HUES64 (cell line): ENCODE results near the gene TBC1D16.

Source experiments
- H3K27ac ChIP-seq: 2 replicates; pipeline ENCODE4 v1.7.0; 2013; ENCODE audit warnings: low read depth, low read length, inconsistent platforms
- H3K27me3 ChIP-seq: 2 replicates; pipeline ENCODE4 v1.6.1; 2013; ENCODE audit warnings: mild to moderate bottlenecking, low read length; ENCODE audit not compliant: insufficient read depth
- H3K36me3 ChIP-seq: 2 replicates; pipeline ENCODE4 v1.6.1; 2013; ENCODE audit warnings: mild to moderate bottlenecking, low read length; ENCODE audit not compliant: insufficient read depth
- H3K4me1 ChIP-seq: 2 replicates; pipeline ENCODE4 v1.6.1; 2013; ENCODE audit warnings: mild to moderate bottlenecking, low read length, moderate library complexity; ENCODE audit not compliant: insufficient read depth
- H3K4me3 ChIP-seq: 2 replicates; pipeline ENCODE4 v1.5.1; 2013; ENCODE audit warnings: mild to moderate bottlenecking, low read length, moderate library complexity
- H3K9ac ChIP-seq: 2 replicates; pipeline ENCODE4 v1.6.1; 2013; ENCODE audit warnings: mild to moderate bottlenecking, low read depth, low read length
- H3K9me3 ChIP-seq: 2 replicates; pipeline ENCODE4 v1.6.1; 2013; ENCODE audit warnings: low read depth, low read length; ENCODE audit not compliant: insufficient read depth
- WGBS: fragments of 150-250, 120-280 bp; methylation state at CpG from one replicate; pipeline ENCODE4 v1.1.7; 2013; ENCODE audit warnings: missing lambda C conversion rate; 5-methylcytosine and 5-hydroxymethylcytosine counted together

The TBC1D16 gene

DNA sequence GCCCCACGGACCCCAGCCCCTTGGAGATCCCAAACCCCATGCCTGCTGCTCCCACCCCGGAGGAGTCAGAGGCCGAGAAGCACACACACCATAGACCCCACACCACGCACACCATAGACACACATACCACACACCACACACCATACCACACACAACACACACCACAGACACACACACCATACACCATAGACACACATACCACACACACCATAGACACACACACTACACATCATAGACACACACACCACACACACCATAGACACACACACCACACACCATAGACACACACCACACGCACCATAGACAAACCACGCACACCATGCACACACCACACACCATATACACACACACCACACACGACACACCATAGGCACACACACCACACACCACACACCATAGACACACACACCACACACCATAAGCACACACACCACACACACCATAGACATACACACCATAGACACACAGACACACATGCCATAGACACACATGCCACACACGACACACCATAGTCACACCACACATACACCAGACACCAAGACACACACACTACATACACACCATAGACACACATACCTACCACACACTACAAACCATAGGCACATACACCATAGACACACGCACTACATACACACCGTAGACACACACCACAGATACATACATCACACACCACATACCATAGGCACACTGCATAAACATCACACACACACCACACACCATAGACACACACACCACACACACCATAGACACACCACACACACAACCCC, 11.3 kb downstream of the TBC1D16 start:
- no peak overlapping the region for H3K27ac ChIP-seq
- no peaks in the 10 kb centered on the region for H3K36me3 ChIP-seq
- WGBS = 62% methylated on average over 10 of the region's 10 CpGs
- H3K9ac ChIP-seq = no peak overlapping the region
- peaks cover 4% of the 10 kb centered on the region; the same call in 1 of the 2 replicates for H3K4me1 ChIP-seq
- H3K27me3 ChIP-seq = no peaks in the 10 kb centered on the region
- H3K9me3 ChIP-seq = no peaks in the 10 kb centered on the region
- H3K4me3 ChIP-seq = no peak overlapping the region

DNA sequence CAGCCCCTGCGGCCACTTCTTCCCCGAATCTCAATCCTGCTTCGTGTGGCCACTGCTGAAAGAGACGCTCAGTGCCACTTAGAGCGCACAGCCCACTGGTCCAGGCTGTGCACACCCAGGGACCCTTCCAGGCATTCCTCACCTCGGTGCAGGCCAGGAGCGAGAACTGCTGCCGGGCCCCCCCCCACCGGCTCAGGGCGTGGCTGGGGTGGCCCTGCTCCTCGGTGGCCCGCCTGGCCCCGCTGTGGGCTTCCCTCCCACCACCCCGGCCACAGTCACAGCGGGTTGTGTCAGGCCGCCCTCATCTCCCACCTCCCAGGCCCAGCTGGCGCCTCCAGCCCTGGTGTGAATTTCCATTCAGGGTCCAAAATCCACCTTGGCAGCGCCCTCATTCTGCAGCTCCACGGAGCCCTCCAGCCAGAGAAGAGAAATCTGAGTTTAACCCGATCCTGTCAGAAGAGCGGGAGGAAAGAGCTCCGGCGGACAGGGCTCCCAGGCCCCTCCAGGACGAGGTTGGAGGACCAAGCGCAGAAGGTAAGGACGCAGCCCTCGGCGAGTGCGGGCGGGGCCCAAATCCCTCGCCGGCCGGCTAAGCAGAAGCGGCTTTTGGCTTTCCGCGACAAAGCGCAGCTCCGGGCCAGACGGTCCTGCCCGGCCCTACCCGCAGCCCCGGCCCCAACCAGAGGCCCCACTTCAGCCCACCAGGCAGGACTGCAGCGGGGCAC, 12.0 kb downstream of the TBC1D16 start:
- peaks cover 4% of the 10 kb centered on the region; the same call in 1 of the 2 replicates for H3K4me1 ChIP-seq
- no peaks in the 10 kb centered on the region for H3K27me3 ChIP-seq
- H3K9me3 ChIP-seq = no peaks in the 10 kb centered on the region
- H3K9ac ChIP-seq = no peak overlapping the region
- no peak overlapping the region for H3K27ac ChIP-seq
- WGBS = 84% methylated on average over 43 of the region's 43 CpGs
- H3K36me3 ChIP-seq = no peaks in the 10 kb centered on the region
- H3K4me3 ChIP-seq = no peak overlapping the region

DNA sequence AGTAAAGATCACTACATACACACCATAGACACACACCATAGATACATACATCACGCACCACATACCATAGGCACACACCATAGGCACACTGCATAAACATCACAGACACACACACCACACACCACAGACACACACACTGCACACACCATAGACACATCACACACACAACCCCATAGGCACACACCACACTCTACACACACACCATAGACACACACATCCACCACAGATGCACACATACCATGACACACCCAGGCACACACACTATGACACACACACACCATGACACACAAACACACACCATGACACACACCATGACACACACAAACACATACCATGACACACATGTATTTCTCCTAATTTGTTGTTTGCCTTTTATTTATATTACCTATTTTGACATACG, 14.1 kb downstream of the TBC1D16 start:
- Histone ChIP-seq H3K4me3 (no peak overlapping the region), H3K4me1 (peaks cover 4% of the 10 kb centered on the region; the same call in 1 of the 2 replicates), H3K36me3 (no peaks in the 10 kb centered on the region), H3K27me3 (no peaks in the 10 kb centered on the region), H3K9me3 (no peaks in the 10 kb centered on the region), H3K27ac (no peak overlapping the region), H3K9ac (no peak overlapping the region)
- 94% methylated on average over 1 of the region's 2 CpGs for WGBS

DNA sequence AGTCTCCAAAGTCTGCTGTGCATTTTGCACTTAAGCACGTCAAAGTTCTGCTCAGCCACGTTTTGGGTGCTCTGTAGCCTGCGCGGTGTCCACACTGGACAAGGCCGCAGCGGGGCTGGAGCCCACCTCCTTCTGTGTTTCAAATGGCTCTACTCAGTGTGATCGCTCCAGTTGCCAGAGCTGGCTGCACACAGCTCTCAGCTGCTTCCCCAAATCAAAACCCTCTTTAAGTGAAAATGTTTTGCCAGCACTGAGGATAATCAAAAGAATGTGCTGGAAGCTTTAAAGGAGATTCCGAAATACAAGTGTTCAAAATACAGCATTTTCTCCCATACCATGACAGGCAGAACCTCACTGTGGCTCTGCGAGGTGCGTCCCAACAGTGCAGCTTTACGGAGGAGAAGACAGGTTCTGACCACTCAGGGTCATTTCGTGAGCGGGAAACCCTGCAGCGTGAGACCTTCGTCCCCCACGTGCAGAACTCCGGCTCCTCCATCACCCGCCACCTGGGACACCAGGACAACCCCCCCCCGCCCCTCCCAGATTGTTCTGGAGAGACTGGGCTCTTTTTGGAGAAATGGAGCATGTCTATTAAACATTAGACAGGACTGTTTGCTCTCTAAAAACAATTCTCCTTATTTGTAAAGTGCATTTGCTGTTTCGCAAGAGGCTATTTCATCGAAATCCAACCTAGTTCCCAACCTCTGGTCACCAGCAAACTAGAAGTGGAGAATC, 16.6 kb downstream of the TBC1D16 start:
- H3K36me3 ChIP-seq = no peaks in the 10 kb centered on the region
- no peaks in the 10 kb centered on the region for H3K9me3 ChIP-seq
- no peak overlapping the region for H3K4me3 ChIP-seq
- 91% methylated on average over 21 of the region's 21 CpGs for WGBS
- no peak overlapping the region for H3K9ac ChIP-seq
- no peaks in the 10 kb centered on the region for H3K27me3 ChIP-seq
- H3K4me1 ChIP-seq = no peaks in the 10 kb centered on the region
- no peak overlapping the region for H3K27ac ChIP-seq

DNA sequence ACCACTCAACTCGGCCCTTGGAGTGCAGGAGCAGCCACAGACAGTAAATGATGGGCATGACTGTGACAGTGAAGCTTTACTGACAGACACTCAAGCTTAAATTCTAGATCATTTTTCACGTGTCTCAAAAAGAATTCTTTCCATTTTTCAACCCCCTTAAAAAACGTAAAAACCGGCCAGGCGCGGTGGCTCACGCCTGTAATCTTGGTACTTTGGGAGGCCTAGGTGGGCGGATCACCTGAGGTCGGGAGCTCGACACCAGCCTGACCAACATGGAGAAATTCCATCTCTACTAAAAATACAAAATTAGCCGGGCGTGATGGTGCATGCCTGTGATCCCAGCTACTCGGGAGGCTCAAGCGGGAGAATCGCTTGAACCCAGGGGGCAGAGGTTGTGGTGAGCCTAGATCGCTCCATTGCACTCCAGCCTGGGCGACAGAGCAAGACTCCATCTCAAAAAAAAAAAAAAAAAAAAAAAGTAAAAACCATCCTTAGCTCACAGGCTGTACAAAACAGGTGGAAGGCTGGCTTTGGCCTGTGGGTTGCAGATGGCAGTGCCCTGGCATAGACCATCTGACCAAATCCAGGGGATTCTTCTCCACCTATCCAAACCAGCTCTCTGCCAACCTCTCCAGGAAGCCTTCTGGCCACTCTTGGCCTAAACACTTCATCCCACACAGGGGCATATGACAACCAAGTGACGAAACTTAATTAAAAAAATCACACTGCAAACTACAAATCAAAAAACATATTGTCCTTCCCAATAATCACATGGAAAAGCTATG, 18.3 kb downstream of the TBC1D16 start:
- H3K36me3 ChIP-seq = peaks cover 11% of the 10 kb centered on the region
- WGBS = 95% methylated on average over 18 of the region's 18 CpGs
- no peak overlapping the region for H3K27ac ChIP-seq
- H3K4me1 ChIP-seq = no peaks in the 10 kb centered on the region
- H3K4me3 ChIP-seq = no peak overlapping the region
- H3K9me3 ChIP-seq = no peaks in the 10 kb centered on the region
- no peaks in the 10 kb centered on the region for H3K27me3 ChIP-seq
- H3K9ac ChIP-seq = no peak overlapping the region

DNA sequence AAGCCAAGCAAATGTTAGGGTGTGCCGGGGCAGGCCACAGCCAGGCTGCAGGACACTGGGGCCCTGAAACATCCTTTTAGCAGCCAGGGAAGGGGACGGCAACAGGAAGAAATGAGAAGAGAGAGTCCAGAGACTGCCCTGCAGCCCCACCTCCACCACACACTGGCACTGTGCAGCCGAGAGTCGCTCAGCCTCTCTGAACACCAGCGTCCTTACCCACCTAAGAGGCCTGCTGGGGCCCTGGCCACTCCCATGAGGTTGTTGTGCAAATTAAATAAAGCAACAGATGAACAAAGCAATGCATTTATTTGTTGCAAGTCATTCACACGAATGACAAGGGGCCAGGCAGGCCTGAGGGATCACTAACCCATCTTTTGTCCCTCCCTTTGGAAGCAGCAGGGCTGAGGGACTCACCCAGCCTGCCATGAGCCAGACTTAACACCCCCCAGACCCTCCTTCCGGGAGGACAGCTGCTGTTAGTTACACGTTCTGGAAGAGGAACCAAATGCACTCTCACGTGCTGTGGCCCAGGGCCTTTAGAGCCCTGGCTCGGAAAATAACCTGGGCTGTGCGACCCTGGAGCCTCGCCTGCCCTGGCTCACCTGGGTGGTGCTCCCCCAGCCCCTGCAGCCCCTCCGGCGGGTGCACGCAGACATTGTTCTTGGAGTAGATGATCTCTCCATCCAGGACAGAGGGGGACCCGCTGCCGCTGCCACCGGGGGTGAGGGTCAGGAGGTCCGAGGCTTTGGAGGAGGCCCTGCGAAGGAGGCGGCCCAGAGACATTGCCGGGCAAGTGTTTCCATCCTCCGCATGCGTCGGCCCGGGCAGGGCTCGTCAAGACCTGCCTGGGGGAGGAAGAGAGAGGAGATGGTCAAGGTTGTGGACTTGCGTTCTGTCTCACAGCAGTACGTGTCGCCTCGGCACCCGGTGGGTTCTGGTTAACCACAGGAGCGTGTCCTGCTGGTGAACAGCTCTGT, 22.6 kb downstream of the TBC1D16 start:
- Histone ChIP-seq H3K9ac (no peak overlapping the region), H3K27ac (peak overlapping the region; percentile 40; the same call in 1 of the 2 replicates), H3K36me3 (peaks cover 22% of the 10 kb centered on the region), H3K27me3 (no peaks in the 10 kb centered on the region), H3K4me1 (no peaks in the 10 kb centered on the region), H3K9me3 (no peaks in the 10 kb centered on the region), H3K4me3 (no peak overlapping the region)
- 90% methylated on average over 33 of the region's 33 CpGs for WGBS

DNA sequence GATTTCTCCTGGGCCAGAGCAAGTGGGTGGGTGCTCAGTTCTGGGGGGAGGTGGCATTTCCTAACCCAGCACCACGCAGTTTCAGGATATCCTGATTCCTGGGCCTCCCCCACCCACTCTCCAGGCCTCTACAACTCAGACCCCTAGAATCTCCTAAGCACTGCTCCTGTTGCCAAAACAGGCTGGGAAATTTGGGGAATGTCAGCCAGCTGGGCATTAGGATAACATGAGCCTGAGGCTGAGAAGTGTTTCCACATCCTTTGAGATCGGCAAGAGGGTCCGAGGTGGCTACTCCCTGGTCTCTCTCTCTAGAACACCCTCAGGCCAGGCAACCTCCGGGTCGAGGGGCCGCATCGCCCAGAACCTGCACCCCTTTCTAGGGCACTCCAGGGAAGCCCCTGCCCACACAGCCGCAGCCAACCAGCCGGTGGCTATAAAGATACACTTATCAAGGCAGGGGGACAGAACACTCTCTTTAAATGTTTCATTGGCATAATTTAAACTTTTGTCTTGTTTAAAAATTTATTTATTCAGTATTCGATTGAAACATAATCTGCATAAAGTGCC, 23.6 kb downstream of the TBC1D16 start:
- peaks cover 22% of the 10 kb centered on the region for H3K36me3 ChIP-seq
- WGBS = 92% methylated on average over 9 of the region's 10 CpGs
- H3K27ac ChIP-seq = no peak overlapping the region

DNA sequence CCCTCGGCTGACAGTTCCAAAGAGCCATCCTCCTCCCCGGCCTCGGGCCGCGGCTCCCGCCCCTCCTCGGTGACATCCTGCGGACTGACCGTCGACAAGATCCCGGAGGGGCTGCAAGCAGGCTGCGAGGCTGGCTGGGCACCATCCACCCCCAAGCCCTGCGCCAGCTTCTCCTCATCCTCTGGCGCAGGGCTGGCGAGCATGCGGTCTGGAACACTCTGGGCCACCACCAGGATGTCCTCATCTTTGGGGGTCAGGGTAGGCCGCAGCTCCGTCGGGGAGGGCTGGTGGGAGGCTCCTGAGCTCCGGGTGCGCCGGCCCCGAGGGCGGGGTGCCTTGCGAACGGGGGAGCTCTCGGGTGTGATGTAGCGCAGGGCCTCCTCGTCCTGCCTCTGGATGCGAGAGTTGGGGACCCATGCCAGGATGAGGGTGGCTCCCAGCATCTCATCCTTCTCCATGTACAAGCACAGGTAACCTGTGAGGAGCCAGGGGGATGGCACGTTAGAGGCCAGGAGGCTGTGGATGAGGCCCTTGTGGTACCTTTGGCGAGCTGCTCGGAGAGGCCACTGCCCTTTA, 25.3 kb downstream of the TBC1D16 start:
- Histone ChIP-seq H3K9me3 (no peaks in the 10 kb centered on the region), H3K27ac (no peak overlapping the region), H3K9ac (no peak overlapping the region), H3K4me3 (no peak overlapping the region), H3K27me3 (no peaks in the 10 kb centered on the region), H3K36me3 (peaks cover 22% of the 10 kb centered on the region), H3K4me1 (no peaks in the 10 kb centered on the region; the same call in 1 of the 2 replicates)
- WGBS = 97% methylated on average over 33 of the region's 33 CpGs

More for the DNA sequence above, 23.6 kb downstream of the TBC1D16 start:
- H3K27me3 ChIP-seq = no peaks in the 10 kb centered on the region
- H3K4me1 ChIP-seq = no peaks in the 10 kb centered on the region
- no peak overlapping the region for H3K4me3 ChIP-seq
- no peak overlapping the region for H3K9ac ChIP-seq
- H3K9me3 ChIP-seq = no peaks in the 10 kb centered on the region

DNA sequence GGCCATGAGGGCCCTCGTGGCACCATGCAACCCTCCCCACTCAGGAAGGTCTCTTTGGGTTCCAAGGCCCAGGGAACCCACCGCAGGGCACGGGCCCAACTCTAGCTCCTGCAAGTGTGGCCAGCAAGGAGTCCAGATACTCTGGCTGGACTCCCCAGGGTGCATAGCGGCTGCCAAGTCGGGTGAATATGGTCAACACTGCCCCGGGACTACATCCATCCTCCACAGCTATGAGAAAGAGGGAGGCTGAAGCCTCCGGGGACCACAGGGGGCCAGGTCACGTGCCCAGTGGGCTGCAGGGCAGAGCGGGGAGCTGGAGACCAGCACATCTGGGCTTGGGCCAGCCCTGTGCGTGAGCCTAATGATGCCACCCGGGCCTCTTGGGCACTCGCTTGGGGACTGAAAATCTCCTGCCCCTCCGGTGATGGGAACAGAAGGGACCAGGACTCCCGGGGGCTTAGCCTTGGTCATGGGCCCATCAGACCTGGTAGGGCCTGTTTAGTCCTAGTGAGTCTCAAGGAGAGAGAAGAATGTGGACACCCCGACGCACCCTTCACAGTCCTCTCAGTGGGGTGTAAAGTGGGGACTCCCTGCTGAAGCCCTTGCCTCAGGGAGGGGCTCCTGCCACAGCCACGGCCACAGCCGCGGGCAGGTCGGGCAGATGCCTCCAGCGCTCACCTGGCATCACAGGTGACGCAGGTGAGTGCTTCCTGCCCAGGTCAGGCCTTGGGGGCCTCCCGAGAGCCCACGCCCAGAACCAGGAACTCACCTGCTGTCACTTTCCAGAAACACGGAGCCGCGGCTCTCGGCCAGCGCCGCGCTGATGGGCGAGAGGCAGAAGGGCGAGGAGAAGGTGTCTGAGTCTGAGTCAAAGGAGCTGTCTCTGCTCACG, 26.0 kb downstream of the TBC1D16 start:
- 96% methylated on average over 34 of the region's 34 CpGs for WGBS
- no peak overlapping the region for H3K4me3 ChIP-seq
- H3K27me3 ChIP-seq = no peaks in the 10 kb centered on the region
- H3K9ac ChIP-seq = no peak overlapping the region
- no peaks in the 10 kb centered on the region for H3K9me3 ChIP-seq
- H3K4me1 ChIP-seq = no peaks in the 10 kb centered on the region; the same call in 1 of the 2 replicates
- H3K36me3 ChIP-seq = peaks cover 22% of the 10 kb centered on the region
- no peak overlapping the region for H3K27ac ChIP-seq
